ENCODE results near the gene CNPY1.

CNPY1 gene

GRCh38 chr7:155466142-155466813 lies 80.1 kb downstream of the CNPY1 start:
- DNase-seq (ENCODE audit: low spot score) = no peak

GRCh38 chr7:155465761-155466141 lies 80.6 kb downstream of the CNPY1 start:
- DNase-seq (ENCODE audit: low spot score) = no peak

DNA sequence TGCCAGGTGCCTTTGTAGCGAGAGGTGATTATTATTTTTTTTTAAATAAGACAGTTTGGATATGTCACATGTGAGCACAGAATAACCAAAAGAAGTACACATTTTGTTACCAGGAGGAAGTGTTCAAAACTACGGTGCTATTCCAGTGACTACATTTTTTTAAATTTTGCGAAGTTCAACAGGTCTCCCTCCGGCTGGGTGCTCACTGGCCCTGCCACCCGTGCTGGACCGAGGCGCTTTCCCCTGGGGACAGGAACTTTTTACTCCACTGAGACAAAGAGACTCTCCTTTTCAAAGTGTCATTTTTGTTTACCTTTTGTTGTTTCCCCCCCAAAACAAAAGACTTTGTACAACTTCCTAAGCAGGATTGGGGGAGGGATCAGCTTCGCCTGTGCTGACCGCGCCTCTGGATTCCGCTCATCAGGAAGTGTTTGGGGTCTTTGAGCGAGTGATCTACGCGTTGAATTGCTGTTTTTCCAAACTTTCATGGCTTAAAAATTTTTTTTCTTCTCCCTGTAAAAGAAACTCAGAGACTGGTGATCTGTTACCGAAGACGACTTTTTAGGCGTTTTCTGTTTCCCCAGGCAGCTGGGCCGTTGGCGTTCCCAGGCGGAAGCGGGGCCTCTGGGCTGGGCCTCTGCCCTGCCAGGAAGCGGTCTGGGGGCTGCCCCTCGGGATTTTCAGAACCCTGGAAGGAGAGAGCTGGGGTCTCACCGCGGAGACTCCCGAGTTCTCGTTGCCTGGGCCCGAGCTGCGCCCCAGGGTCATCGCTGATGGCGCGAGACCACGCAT lies 81.2 kb downstream of the CNPY1 start:
- DNase-seq (ENCODE audit: low spot score) = no peak

- DNase-seq (ENCODE audit: low spot score) = no peak
These were observed 82.2 kb downstream of the CNPY1 start for GRCh38 chr7:155464183-155464582.

DNA sequence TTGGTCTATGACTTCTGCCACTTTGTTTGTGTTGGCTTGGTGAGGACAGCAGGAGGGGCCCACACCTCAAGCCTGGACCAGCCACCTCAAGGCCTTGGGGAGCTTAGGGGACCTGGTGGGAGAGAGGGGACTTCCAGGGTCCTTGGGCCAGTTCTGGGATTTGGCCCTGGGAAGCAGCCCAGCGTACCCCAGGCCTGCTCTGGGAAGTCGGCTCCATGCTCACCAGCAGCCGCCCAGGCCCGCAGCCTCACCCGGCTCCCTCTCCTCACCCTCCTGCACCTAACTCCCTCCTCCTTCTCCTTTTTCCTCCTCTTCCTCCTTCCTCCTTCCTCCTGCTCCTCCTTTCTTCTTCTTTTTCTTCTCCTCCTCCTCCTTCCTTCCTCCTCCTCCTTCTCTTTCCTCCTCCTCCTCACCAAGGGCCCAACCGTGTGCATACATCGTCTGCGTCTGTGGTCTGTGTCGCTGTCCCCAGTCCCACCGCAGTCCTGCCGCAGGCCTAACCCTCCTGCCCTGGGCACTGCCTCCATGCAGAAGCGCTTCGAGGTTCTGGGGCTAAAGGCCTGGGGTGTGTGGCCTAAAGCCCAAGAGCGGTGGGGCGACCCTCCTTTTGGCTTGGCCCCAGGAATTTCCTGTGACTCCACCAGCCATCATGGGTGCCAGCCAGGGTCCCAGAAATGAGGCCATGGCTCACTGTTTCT lies 83.1 kb downstream of the CNPY1 start:
- DNase-seq (ENCODE audit: low spot score) = no peak

GRCh38 chr7:155462163-155462735 lies 84.1 kb downstream of the CNPY1 start:
- no peak for DNase-seq (ENCODE audit: low spot score)

DNA sequence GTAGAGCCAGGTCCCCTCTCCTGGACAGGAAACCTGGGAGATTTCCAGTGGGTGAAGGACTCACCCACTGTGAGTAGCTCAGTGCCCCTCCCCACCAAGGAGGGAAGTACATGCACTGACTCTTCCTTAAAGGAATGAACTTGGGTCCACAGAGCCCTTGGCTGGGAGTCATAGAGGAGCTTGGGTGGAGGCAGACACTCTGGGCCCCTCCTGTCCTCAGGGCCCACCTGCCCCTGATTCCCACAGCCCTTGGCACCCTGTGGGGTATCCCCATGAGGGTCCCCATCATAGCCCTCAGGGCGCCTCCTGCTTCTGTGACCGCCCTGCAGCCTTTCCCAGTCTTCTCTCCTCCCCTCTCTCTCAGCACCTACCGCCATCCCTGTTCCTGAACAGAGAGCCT lies 84.7 kb downstream of the CNPY1 start:
- DNase-seq (ENCODE audit: low spot score) = no peak

DNA sequence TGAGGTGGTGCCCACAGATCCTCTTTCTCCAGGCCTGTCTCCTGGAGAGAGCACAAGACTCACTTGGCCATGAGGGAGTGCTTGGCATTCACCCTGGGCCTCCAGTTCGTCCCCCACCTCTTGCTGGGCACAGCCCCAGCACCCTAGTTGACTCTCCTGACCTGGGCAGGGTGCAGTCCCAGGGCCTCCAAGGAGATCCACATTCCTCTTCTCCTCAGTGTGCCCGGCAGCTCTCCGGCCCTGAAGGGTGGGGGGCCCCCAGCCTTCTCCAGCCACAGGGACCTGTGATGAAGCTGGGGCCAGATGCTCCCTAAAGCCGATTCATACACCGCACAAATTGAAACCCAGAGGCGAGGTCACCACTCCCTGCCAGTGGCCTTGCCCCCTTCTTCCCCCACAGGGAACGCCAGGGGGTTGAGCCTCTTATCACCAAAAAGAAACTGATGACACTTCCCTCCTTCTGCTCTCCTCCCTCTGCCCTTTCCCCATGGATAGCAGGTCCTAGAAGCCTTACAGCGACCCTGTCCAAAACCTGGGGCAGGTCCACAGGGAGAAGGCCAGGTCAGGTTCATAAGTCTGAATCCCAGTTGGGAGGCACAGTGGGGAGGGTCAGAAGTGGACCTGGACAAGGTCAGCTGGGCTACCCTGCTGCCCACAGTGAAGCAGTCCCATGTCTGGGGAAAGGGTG lies 85.3 kb downstream of the CNPY1 start:
- no peak for DNase-seq (ENCODE audit: low spot score)

GRCh38 chr7:155459700-155460461 lies 86.5 kb downstream of the CNPY1 start:
- no peak for DNase-seq (ENCODE audit: low spot score)

- no peak for DNase-seq (ENCODE audit: low spot score)
These were observed 87.3 kb downstream of the CNPY1 start for GRCh38 chr7:155458878-155459699.

DNA sequence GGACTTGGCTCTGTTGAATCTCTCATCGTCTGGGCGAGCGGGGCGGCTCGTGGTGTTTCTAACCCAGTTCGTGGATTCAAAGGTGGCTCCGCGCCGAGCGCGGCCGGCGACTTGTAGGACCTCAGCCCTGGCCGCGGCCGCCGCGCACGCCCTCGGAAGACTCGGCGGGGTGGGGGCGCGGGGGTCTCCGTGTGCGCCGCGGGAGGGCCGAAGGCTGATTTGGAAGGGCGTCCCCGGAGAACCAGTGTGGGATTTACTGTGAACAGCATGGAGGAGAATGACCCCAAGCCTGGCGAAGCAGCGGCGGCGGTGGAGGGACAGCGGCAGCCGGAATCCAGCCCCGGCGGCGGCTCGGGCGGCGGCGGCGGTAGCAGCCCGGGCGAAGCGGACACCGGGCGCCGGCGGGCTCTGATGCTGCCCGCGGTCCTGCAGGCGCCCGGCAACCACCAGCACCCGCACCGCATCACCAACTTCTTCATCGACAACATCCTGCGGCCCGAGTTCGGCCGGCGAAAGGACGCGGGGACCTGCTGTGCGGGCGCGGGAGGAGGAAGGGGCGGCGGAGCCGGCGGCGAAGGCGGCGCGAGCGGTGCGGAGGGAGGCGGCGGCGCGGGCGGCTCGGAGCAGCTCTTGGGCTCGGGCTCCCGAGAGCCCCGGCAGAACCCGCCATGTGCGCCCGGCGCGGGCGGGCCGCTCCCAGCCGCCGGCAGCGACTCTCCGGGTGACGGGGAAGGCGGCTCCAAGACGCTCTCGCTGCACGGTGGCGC lies 88.1 kb downstream of the CNPY1 start, which contains the start of gene EN2:
EN2 (plus strand) TSS at position 19 of the 767 bp plus-strand sequence; CDS start at position 268, 249 bp downstream.
- DNase-seq (ENCODE audit: low spot score) = no peak

DNA sequence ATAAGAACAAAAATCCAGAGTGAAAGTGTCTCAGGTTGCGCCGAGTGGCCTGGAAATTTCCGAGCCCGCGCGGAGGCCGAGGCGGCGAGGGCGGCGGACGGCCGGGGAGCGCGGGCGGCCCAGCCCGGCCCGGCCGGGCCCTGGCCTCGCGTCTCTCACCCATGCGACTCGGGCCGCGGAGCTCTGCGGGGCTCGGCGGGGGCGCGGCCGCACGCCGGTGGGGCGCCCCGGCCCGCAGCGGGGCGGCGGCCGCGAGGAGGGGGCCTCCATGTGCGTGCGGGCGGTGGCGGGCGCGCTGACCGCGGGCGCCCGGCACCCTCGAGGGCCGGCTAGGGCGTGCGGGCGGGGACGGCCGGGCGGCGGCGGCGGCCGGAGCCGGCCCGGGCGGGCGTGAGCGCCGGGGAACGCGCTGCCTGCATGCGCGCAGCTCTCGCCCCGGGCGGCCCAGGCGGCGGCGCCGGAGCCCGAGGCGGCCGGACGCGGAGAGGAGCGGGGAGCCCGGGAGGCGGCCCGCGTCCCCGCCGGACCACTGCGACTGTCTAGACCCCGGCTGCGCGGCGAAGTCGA lies 88.7 kb downstream of the CNPY1 start:
- DNase-seq (ENCODE audit: low spot score) = no peak

GRCh38 chr7:155456738-155457543 lies 89.4 kb downstream of the CNPY1 start:
- DNase-seq (ENCODE audit: low spot score) = no peak

DNA sequence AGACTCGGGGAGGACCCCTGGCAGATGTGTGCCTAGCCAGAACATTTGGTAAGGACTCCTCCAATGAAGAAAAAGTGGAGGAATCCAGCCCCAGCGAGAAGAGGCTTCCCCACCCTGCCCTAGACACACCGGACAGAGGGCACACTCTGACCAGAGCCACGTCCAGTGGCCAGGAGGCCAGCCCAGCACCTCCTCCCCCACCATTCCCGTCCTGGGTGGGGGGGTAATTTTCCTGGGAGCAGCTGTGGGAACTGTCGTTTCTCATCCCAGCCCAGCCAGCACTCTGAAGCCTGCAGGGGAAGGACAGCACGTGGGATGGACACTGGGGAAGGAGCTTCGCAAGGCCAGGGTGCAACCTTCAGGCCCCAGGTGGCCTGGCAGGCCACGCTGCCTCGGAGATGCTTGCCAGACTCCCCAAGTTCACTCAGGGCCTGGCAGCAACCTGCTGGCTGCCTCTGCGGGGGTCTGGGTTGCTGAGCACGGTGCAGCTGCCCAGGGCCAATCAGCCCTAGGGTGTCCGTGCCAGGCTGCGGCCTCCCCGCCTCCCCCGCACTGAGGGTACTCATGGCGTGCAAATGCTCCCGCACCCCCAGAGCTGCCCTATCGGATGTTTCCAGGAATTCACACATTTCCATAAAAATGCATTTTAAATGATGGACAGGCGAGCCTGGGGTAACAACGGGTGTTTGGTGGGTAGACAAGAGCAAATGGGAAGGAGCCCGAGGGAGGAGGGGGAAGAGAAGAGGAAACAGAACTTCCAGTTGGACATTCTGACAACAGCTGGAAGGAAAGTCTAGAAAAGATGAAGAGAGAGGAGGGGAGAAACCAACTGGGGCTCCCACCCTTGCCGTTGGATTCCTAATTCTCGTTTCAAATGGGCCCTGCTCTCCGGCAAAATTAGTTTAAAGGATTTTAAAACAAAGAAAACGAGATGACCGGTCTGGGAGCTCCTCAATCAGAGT lies 90.3 kb downstream of the CNPY1 start:
- DNase-seq (ENCODE audit: low spot score) = no peak

- DNase-seq (ENCODE audit: low spot score) = no peak
These were observed 91.1 kb downstream of the CNPY1 start for GRCh38 chr7:155455132-155455693.

GRCh38 chr7:155454183-155455112 lies 91.9 kb downstream of the CNPY1 start:
- no peak for DNase-seq (ENCODE audit: low spot score)

Measured in CD4-positive, alpha-beta T cell treated with Interleukin-15 for 4 hours (primary cell).